GM19351 (cell line): ENCODE measurements around the gene GSG1L.
"Not testable (repeated sequence)": the region's sequence is repeated elsewhere in the genome, so short reads cannot be mapped to it uniquely, and the experiment has no call there.

ENCODE experiments used
- ATAC-seq: cut with Tn5 transposase; IDR thresholded peaks from one replicate; pipeline ENCODE4 v1.9.1; 2021; ENCODE audit warnings: mild to moderate bottlenecking, moderate library complexity; ENCODE audit not compliant: unreplicated experiment

Gene GSG1L

GRCh38 chr16:27917949-27918348 lies 145.6 kb downstream of the GSG1L start:
- no peak for ATAC-seq

- ATAC-seq = no peak
Measured at GRCh38 chr16:27911486-27911885, 152.0 kb downstream of the GSG1L start.

- no peak for ATAC-seq
Measured at GRCh38 chr16:27907457-27907972, 156.0 kb downstream of the GSG1L start.

- ATAC-seq = no peak
Measured at GRCh38 chr16:27906883-27907282, 156.6 kb downstream of the GSG1L start.

- no peak for ATAC-seq
Measured at GRCh38 chr16:27903046-27903655, 160.4 kb downstream of the GSG1L start.

GRCh38 chr16:27902551-27902950 lies 161.0 kb downstream of the GSG1L start:
- ATAC-seq = no peak

GRCh38 chr16:27901956-27902355 lies 161.6 kb downstream of the GSG1L start:
- ATAC-seq = no peak

GRCh38 chr16:27899736-27900135 lies 163.8 kb downstream of the GSG1L start:
- ATAC-seq = no peak

- no peak for ATAC-seq
Measured at GRCh38 chr16:27894386-27894785, 169.1 kb downstream of the GSG1L start.

- ATAC-seq = no peak
Measured at GRCh38 chr16:27892879-27893278, 170.6 kb downstream of the GSG1L start.

GRCh38 chr16:27890866-27891265 lies 172.6 kb downstream of the GSG1L start:
- no peak for ATAC-seq

- no peak for ATAC-seq
Measured at GRCh38 chr16:27890006-27890405, 173.5 kb downstream of the GSG1L start.

GRCh38 chr16:27883576-27883975 lies 179.9 kb downstream of the GSG1L start:
- ATAC-seq = no peak

GRCh38 chr16:27880287-27880686 lies 183.2 kb downstream of the GSG1L start:
- ATAC-seq = no peak

GRCh38 chr16:27879601-27880247 lies 183.8 kb downstream of the GSG1L start:
- no peak for ATAC-seq

- not testable (repeated sequence) for ATAC-seq
Measured at GRCh38 chr16:27872627-27873026, 190.9 kb downstream of the GSG1L start.

- ATAC-seq = no peak
Measured at GRCh38 chr16:27870116-27870798, 193.3 kb downstream of the GSG1L start.

GRCh38 chr16:27869411-27869810 lies 194.1 kb downstream of the GSG1L start:
- no peak for ATAC-seq

GRCh38 chr16:27868180-27868579 lies 195.3 kb downstream of the GSG1L start:
- no peak for ATAC-seq

GRCh38 chr16:27867122-27868110 lies 196.1 kb downstream of the GSG1L start:
- ATAC-seq = no peak

GRCh38 chr16:27863377-27863776 lies 200.1 kb downstream of the GSG1L start:
- ATAC-seq = no peak
